Measurements from ENCODE around the gene FAM210B.

Gene FAM210B

GRCh38 chr20:56391596-56392131, 32.9 kb downstream of the FAM210B start:
- Histone ChIP-seq H3K27ac (ENCODE audit: poor library complexity, severe bottlenecking) (peak overlapping the region; percentile 87), H3K4me1 (ENCODE audit: insufficient read depth, poor library complexity, severe bottlenecking) (peaks cover 13% of the 10 kb centered on the region), H3K27me3 (ENCODE audit: insufficient read depth, poor library complexity, severe bottlenecking) (no peaks in the 10 kb centered on the region), H3K36me3 (ENCODE audit: low read depth) (peaks cover 73% of the 10 kb centered on the region), H3K9me3 (ENCODE audit: severe bottlenecking) (no peaks in the 10 kb centered on the region), H3K4me3 (ENCODE audit: severe bottlenecking) (peak overlapping the region; percentile 69)
- TF ChIP-seq CTCF (IDR thresholded peaks at IDR 0.05; ENCODE audit: poor library complexity, severe bottlenecking) = no peak
- peak; percentile 44 for ATAC-seq (ENCODE audit: low read depth)
- peak; percentile 81 for DNase-seq (ENCODE audit: low spot score)

- Histone ChIP-seq H3K4me3 (ENCODE audit: severe bottlenecking) (peak within 1 kb of the TSS; percentile 69), H3K27me3 (ENCODE audit: insufficient read depth, poor library complexity, severe bottlenecking) (no peaks in the 10 kb centered on the region), H3K36me3 (ENCODE audit: low read depth) (peaks cover 73% of the 10 kb centered on the region), H3K9me3 (ENCODE audit: severe bottlenecking) (no peaks in the 10 kb centered on the region), H3K4me1 (ENCODE audit: insufficient read depth, poor library complexity, severe bottlenecking) (peaks cover 13% of the 10 kb centered on the region), H3K27ac (ENCODE audit: poor library complexity, severe bottlenecking) (peak within 1 kb of the TSS; percentile 87)
- peak; percentile 94 for ATAC-seq (ENCODE audit: low read depth)
- no peak for TF ChIP-seq CTCF (IDR thresholded peaks at IDR 0.05; ENCODE audit: poor library complexity, severe bottlenecking)
- peak; percentile 100 for DNase-seq (ENCODE audit: low spot score)
Measured at GRCh38 chr20:56392132-56392880, 33.5 kb downstream of the FAM210B start, which contains the start of the genes AURKA and CSTF1. Gene AURKA (minus strand): TSS chr20:56392215. CDS start chr20:56388197, 4,018 bp downstream. Gene CSTF1 (plus strand): TSS chr20:56392645. CDS start chr20:56395553, 2,908 bp downstream.

- peaks cover 13% of the 10 kb centered on the region for H3K4me1 ChIP-seq (ENCODE audit: insufficient read depth, poor library complexity, severe bottlenecking)
- TF ChIP-seq CTCF (IDR thresholded peaks at IDR 0.05; ENCODE audit: poor library complexity, severe bottlenecking) = no peak
- DNase-seq (ENCODE audit: low spot score) (no peak), ATAC-seq (ENCODE audit: low read depth) (no peak; the same call in 2 of the 3 replicates)
- H3K27ac ChIP-seq (ENCODE audit: poor library complexity, severe bottlenecking) = peak overlapping the region; percentile 87
- H3K4me3 ChIP-seq (ENCODE audit: severe bottlenecking) = peak overlapping the region; percentile 69
- H3K9me3 ChIP-seq (ENCODE audit: severe bottlenecking) = no peaks in the 10 kb centered on the region
- H3K36me3 ChIP-seq (ENCODE audit: low read depth) = peaks cover 73% of the 10 kb centered on the region
- H3K27me3 ChIP-seq (ENCODE audit: insufficient read depth, poor library complexity, severe bottlenecking) = no peaks in the 10 kb centered on the region
Measured at GRCh38 chr20:56392881-56393482, 34.2 kb downstream of the FAM210B start.

- H3K36me3 ChIP-seq (ENCODE audit: low read depth) = peaks cover 73% of the 10 kb centered on the region
- H3K9me3 ChIP-seq (ENCODE audit: severe bottlenecking) = no peaks in the 10 kb centered on the region
- H3K4me3 ChIP-seq (ENCODE audit: severe bottlenecking) = peak overlapping the region; percentile 69
- H3K4me1 ChIP-seq (ENCODE audit: insufficient read depth, poor library complexity, severe bottlenecking) = peaks cover 13% of the 10 kb centered on the region
- no peak for DNase-seq (ENCODE audit: low spot score)
- TF ChIP-seq CTCF (IDR thresholded peaks at IDR 0.05; ENCODE audit: poor library complexity, severe bottlenecking) = no peak
- H3K27me3 ChIP-seq (ENCODE audit: insufficient read depth, poor library complexity, severe bottlenecking) = no peaks in the 10 kb centered on the region
- H3K27ac ChIP-seq (ENCODE audit: poor library complexity, severe bottlenecking) = peak overlapping the region; percentile 87
- ATAC-seq (ENCODE audit: low read depth) = no peak
Measured at GRCh38 chr20:56393653-56394052, 34.9 kb downstream of the FAM210B start.
